Fibroblast of the aortic adventitia (primary cell): Measurements from ENCODE around the gene TENT4A. TPM values are rescaled to one million over a fixed set of nuclear protein-coding genes. Genes with fewer than 3 reads are reported as not detected.
A peak's percentile ranks its signal among the peaks of the same experiment; 100 is the strongest.
"Not testable (repeated sequence)": the region's sequence is repeated elsewhere in the genome, so short reads cannot be mapped to it uniquely, and the experiment has no call there.

ENCODE experiments used
- DNase-seq: peaks from one replicate; pipeline ENCODE4 v3.0.0-alpha.2; 2010; ENCODE audit warnings: low read depth
- H3K4me3 ChIP-seq: 2 replicates; pipeline ENCODE4 v1.5.1; 2011; ENCODE audit warnings: low read depth, mild to moderate bottlenecking, control low read depth, low read length, moderate library complexity
- CTCF ChIP-seq: IDR thresholded peaks from 2 replicates; pipeline ENCODE4 v1.5.1; 2011; ENCODE audit warnings: mild to moderate bottlenecking, low read length, control low read depth, inconsistent platforms; ENCODE audit not compliant: insufficient read depth
- total RNA-seq: library from RNA; depleted of rRNA; stranded (reverse); fragments of >200 nt; gene quantifications from 2 replicates; pipeline ENCODE4 v1.2.3, GENCODE V29; 2012; ENCODE audit warnings: low replicate concordance

Gene TENT4A
- total RNA-seq: 13.2 and 21.4 TPM in 2 replicates

GRCh38 chr5:6713274-6714225 is at the start of gene TENT4A:
TENT4A (plus strand) TSS chr5:6713432; CDS start chr5:6713984, 552 bp downstream.
- no peak for TF ChIP-seq CTCF
- no peak for DNase-seq
- H3K4me3 ChIP-seq: peak within 1 kb of the TSS; percentile 80

- TF ChIP-seq CTCF: no peak
- H3K4me3 ChIP-seq: no peak overlapping the region
- no peak for DNase-seq
Observed at GRCh38 chr5:6666762-6667161, 46.5 kb upstream of the TENT4A start.

- no peak overlapping the region for H3K4me3 ChIP-seq
- DNase-seq: no peak
- TF ChIP-seq CTCF: no peak
Observed at GRCh38 chr5:6667648-6668047, 45.6 kb upstream of the TENT4A start.

GRCh38 chr5:6668717-6669116 is 44.5 kb upstream of the TENT4A start:
- not testable (repeated sequence) for DNase-seq, H3K4me3 ChIP-seq

GRCh38 chr5:6673031-6673430 is 40.2 kb upstream of the TENT4A start:
- no peak overlapping the region for H3K4me3 ChIP-seq
- no peak for DNase-seq
- TF ChIP-seq CTCF: no peak

GRCh38 chr5:6673963-6674362 is 39.3 kb upstream of the TENT4A start:
- no peak overlapping the region for H3K4me3 ChIP-seq
- no peak for TF ChIP-seq CTCF
- no peak for DNase-seq

- no peak for TF ChIP-seq CTCF
- no peak for DNase-seq
- H3K4me3 ChIP-seq: no peak overlapping the region
Observed at GRCh38 chr5:6674421-6674820, 38.8 kb upstream of the TENT4A start.
